ENCODE results near the gene CALHM6. TPM values are rescaled to one million over a fixed set of nuclear protein-coding genes. Genes with fewer than 3 reads are reported as not detected.

The CALHM6 gene
- total and polyA plus RNA-seq, 2 experiments from 2014 or later: 1.7 TPM; not detected in 1

DNA sequence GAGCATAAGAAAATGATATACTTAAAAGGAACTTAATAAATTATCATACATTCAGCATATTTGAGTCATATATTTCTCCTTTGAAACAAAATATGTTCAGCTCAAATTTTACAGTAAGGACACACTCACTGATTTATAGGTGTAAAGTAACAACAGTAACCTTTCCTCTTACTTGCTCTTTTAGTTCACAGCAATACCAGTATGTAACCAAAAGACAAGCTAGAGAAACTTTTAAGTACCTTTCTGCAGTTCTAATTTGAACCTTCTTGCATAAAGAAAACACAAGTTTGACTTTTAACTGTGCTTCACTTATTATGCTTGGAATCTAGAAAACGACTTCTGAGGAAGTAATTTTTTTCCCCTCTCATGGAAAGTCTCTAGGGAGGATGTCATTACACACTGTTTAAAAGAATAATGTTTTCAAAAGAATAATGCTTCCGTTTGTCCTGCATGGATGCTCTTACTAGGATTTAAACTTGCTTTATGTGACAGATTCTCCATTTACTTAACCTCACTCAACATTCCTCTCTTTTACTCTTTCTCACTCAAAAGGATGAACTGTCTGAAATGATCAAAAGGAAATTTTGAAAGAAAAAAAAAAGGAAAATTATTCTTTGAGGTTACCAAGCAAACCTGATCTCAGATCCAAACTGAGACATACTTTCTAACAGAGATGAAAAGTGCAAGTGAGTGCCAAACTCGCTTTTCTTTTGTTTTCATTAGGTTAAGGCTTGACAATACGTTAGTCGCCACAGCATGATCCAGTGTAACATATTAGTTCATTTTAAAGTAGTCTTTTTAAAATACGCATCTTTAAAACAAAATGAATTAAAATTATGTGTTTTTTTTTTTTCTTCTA lies 22.4 kb upstream of the CALHM6 start:
- Histone ChIP-seq H3K4me3 (no peak overlapping the region), H3K36me3 (ENCODE audit: low read depth) (peaks cover 30% of the 10 kb centered on the region), H2AFZ (no peak overlapping the region), H3K4me1 (ENCODE audit: insufficient read depth) (peaks cover 33% of the 10 kb centered on the region), H3K4me2 (ENCODE audit: unreplicated experiment) (peak overlapping the region; percentile 50), H3F3A (ENCODE audit: insufficient read depth) (peaks cover 24% of the 10 kb centered on the region), H3K27me3 (replicated peaks; ENCODE audit: insufficient read depth) (no peaks in the 10 kb centered on the region), H3K27ac (no peak overlapping the region), H3K9me3 (ENCODE audit: low read depth) (no peaks in the 10 kb centered on the region), H3K9ac (0 out of 2 replicates have a peak overlapping the region, but pooled peaks have one; percentile 7), H3K79me2 (ENCODE audit: insufficient read depth) (no peaks in the 10 kb centered on the region), H4K20me1 (ENCODE audit: insufficient read depth) (no peaks in the 10 kb centered on the region), H3K9me2 (ENCODE audit: insufficient read depth) (no peaks in the 10 kb centered on the region)
- in situ Hi-C loops (cut with MboI): no loop called here
- 76 to 79% methylated on average over 6 of the region's 6 CpGs for WGBS, 2 experiments (ENCODE audit: low coverage in 1 of 2, low lambda C conversion rate in 2 of 2, missing lambda C conversion rate in 2 of 2)
- DNase-seq: peak; percentile 14
- no peak for TF ChIP-seq EZH2 (IDR thresholded peaks at IDR 0.05; ENCODE audit: insufficient read depth, poor library complexity, severe bottlenecking)
- TF ChIP-seq EZH2phosphoT487 (IDR thresholded peaks at IDR 0.05; ENCODE audit: insufficient read depth, low read depth): no peak

DNA sequence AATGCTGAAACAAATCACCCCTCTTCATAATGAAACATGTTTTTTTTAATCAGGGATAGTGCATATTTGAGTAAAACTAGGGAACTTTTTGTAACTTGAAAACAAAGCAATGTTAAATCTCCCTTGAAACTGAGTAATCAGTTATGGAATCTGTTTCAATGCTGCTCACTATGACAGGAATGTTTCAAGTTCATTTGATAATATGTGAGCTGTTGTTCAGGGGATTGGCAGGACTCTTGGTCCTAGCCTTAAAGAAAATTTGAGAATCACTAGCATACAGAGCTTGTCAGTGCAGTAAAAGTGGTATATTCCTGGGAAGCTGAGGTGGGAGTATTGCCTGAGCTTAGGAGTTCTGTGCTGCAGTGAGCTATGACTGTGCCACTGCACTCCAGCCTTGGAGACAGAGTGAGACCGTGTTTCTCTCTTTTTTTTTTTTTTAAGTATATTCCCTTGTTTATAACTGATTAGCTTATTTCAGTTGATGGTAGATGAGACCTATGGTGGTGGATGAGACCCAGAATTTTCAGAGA lies 21.6 kb upstream of the CALHM6 start:
- Histone ChIP-seq H3K27me3 (replicated peaks; ENCODE audit: insufficient read depth) (no peaks in the 10 kb centered on the region), H3K4me2 (ENCODE audit: unreplicated experiment) (peak overlapping the region; percentile 50), H3K9ac (0 out of 2 replicates have a peak overlapping the region, but pooled peaks have one; percentile 7), H4K20me1 (ENCODE audit: insufficient read depth) (no peaks in the 10 kb centered on the region), H3K36me3 (ENCODE audit: low read depth) (peaks cover 22% of the 10 kb centered on the region), H3F3A (ENCODE audit: insufficient read depth) (peaks cover 26% of the 10 kb centered on the region), H3K27ac (no peak overlapping the region), H3K9me2 (ENCODE audit: insufficient read depth) (no peaks in the 10 kb centered on the region), H3K79me2 (ENCODE audit: insufficient read depth) (no peaks in the 10 kb centered on the region), H2AFZ (no peak overlapping the region), H3K4me1 (ENCODE audit: insufficient read depth) (peaks cover 39% of the 10 kb centered on the region), H3K9me3 (ENCODE audit: low read depth) (no peaks in the 10 kb centered on the region), H3K4me3 (no peak overlapping the region)
- in situ Hi-C loops (cut with MboI): no loop called here
- WGBS, 2 experiments (ENCODE audit: low coverage in 1 of 2, low lambda C conversion rate in 2 of 2, missing lambda C conversion rate in 2 of 2): 69 to 73% methylated on average over 1 of the region's 1 CpG
- DNase-seq: peak; percentile 42
- TF ChIP-seq EZH2phosphoT487 (IDR thresholded peaks at IDR 0.05; ENCODE audit: insufficient read depth, low read depth) (no peak), EZH2 (IDR thresholded peaks at IDR 0.05; ENCODE audit: insufficient read depth, poor library complexity, severe bottlenecking) (no peak)

DNA sequence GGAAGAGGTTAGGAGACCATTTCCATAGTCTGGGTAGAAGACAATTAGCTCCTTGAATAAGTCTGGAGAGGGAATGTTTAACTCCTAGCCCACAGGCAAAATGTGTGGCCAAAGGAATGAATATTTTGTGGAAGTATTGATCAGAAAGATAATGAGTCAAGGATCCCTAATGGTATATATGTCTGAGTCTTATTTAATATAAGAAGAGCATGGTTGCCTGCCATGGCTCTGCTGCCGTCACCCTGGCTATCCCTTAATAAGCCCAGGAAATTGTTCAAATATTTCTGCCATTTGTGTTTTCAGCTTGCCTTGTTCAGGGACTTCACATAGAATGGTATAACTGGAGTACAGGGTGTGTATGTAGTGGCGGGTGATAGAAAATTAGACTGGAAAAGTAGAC lies 18.1 kb upstream of the CALHM6 start:
- Histone ChIP-seq H3K79me2 (ENCODE audit: insufficient read depth) (no peaks in the 10 kb centered on the region), H3K4me3 (no peak overlapping the region), H4K20me1 (ENCODE audit: insufficient read depth) (no peaks in the 10 kb centered on the region), H3K9ac (no peak overlapping the region), H3K9me3 (ENCODE audit: low read depth) (no peaks in the 10 kb centered on the region), H2AFZ (no peak overlapping the region), H3K36me3 (ENCODE audit: low read depth) (no peaks in the 10 kb centered on the region), H3K4me1 (ENCODE audit: insufficient read depth) (peaks cover 60% of the 10 kb centered on the region), H3K4me2 (ENCODE audit: unreplicated experiment) (no peak overlapping the region), H3K27ac (no peak overlapping the region), H3F3A (ENCODE audit: insufficient read depth) (peaks cover 54% of the 10 kb centered on the region), H3K27me3 (replicated peaks; ENCODE audit: insufficient read depth) (no peaks in the 10 kb centered on the region), H3K9me2 (ENCODE audit: insufficient read depth) (no peaks in the 10 kb centered on the region)
- WGBS, 2 experiments (ENCODE audit: low coverage in 1 of 2, low lambda C conversion rate in 2 of 2, missing lambda C conversion rate in 2 of 2): 80 to 93% methylated on average over 2 of the region's 2 CpGs
- in situ Hi-C loops (cut with MboI): no loop called here
- TF ChIP-seq EZH2 (IDR thresholded peaks at IDR 0.05; ENCODE audit: insufficient read depth, poor library complexity, severe bottlenecking) (no peak), EZH2phosphoT487 (IDR thresholded peaks at IDR 0.05; ENCODE audit: insufficient read depth, low read depth) (no peak)
- peak; percentile 8 for DNase-seq

DNA sequence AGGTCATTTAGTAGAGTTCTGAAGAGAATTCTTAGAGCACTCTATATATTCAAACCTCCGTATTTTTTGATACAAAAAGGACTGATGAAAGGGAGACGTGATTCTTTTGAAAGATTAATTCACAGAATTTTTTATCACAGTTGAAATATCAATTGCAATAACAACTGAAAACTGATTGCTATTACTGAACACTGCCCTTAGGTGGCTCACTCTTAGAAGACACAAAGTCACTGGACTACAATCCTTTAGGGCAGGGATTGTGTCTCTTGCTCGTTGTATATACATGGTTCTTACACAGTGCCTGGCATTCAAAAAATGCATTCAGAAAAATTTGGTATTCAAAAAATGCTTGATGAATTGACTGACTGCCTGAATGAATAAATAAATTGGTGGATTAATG lies 17.1 kb upstream of the CALHM6 start:
- peaks cover 55% of the 10 kb centered on the region for H3F3A ChIP-seq (ENCODE audit: insufficient read depth)
- H3K36me3 ChIP-seq (ENCODE audit: low read depth): no peaks in the 10 kb centered on the region
- H3K27me3 ChIP-seq (replicated peaks; ENCODE audit: insufficient read depth): no peaks in the 10 kb centered on the region
- no peak overlapping the region for H3K9ac ChIP-seq
- H3K9me2 ChIP-seq (ENCODE audit: insufficient read depth): no peaks in the 10 kb centered on the region
- no peaks in the 10 kb centered on the region for H4K20me1 ChIP-seq (ENCODE audit: insufficient read depth)
- H3K4me3 ChIP-seq: no peak overlapping the region
- in situ Hi-C loops (cut with MboI): no loop called here
- DNase-seq: peak; percentile 63
- no peak overlapping the region for H2AFZ ChIP-seq
- 22 to 28% methylated on average over 3 of the region's 3 CpGs for WGBS, 2 experiments (ENCODE audit: low coverage in 1 of 2, low lambda C conversion rate in 2 of 2, missing lambda C conversion rate in 2 of 2)
- no peaks in the 10 kb centered on the region for H3K79me2 ChIP-seq (ENCODE audit: insufficient read depth)
- H3K9me3 ChIP-seq (ENCODE audit: low read depth): no peaks in the 10 kb centered on the region
- no peak overlapping the region for H3K4me2 ChIP-seq (ENCODE audit: unreplicated experiment)
- peaks cover 53% of the 10 kb centered on the region for H3K4me1 ChIP-seq (ENCODE audit: insufficient read depth)
- no peak overlapping the region for H3K27ac ChIP-seq
- no peak for TF ChIP-seq EZH2phosphoT487 (IDR thresholded peaks at IDR 0.05; ENCODE audit: insufficient read depth, low read depth)
- no peak for TF ChIP-seq EZH2 (IDR thresholded peaks at IDR 0.05; ENCODE audit: insufficient read depth, poor library complexity, severe bottlenecking)
